Stimulated activated naive CD8-positive, alpha-beta T cell treated with anti-CD3 and anti-CD28 coated beads, Interleukin-15, Interleukin-2, amounts not matched to agents 100 ng/mL and 50 ng/mL, for 24 hours (primary cell): Measurements from ENCODE around the gene GRIN3B.

Source experiments
- H3K27ac Mint-ChIP-seq: one replicate; pipeline ENCODE4 v1.8.0; 2021; ENCODE audit warnings: mild to moderate bottlenecking, mixed read lengths
- H3K27me3 Mint-ChIP-seq: one replicate; pipeline ENCODE4 v1.8.0; 2021; ENCODE audit warnings: mixed read lengths
- H3K36me3 Mint-ChIP-seq: one replicate; pipeline ENCODE4 v1.8.0; 2021; ENCODE audit warnings: low read depth, mixed read lengths
- H3K4me1 Mint-ChIP-seq: one replicate; pipeline ENCODE4 v1.8.0; 2021; ENCODE audit warnings: low read depth, mixed read lengths
- H3K4me3 Mint-ChIP-seq: one replicate; pipeline ENCODE4 v1.8.0; 2021; ENCODE audit warnings: mild to moderate bottlenecking, mixed read lengths
- H3K9me3 Mint-ChIP-seq: one replicate; pipeline ENCODE4 v1.8.0; 2021; ENCODE audit warnings: mixed read lengths

Gene GRIN3B

GRCh38 chr19:1006711-1007398 lies 6.6 kb downstream of the GRIN3B start:
- H3K4me3 Mint-ChIP-seq, result no peak overlapping the region
- H3K4me1 Mint-ChIP-seq, result no peaks in the 10 kb centered on the region
- no peaks in the 10 kb centered on the region for H3K9me3 Mint-ChIP-seq
- no peaks in the 10 kb centered on the region for H3K36me3 Mint-ChIP-seq
- H3K27ac Mint-ChIP-seq, result no peak overlapping the region
- H3K27me3 Mint-ChIP-seq, result peaks cover 4% of the 10 kb centered on the region

DNA sequence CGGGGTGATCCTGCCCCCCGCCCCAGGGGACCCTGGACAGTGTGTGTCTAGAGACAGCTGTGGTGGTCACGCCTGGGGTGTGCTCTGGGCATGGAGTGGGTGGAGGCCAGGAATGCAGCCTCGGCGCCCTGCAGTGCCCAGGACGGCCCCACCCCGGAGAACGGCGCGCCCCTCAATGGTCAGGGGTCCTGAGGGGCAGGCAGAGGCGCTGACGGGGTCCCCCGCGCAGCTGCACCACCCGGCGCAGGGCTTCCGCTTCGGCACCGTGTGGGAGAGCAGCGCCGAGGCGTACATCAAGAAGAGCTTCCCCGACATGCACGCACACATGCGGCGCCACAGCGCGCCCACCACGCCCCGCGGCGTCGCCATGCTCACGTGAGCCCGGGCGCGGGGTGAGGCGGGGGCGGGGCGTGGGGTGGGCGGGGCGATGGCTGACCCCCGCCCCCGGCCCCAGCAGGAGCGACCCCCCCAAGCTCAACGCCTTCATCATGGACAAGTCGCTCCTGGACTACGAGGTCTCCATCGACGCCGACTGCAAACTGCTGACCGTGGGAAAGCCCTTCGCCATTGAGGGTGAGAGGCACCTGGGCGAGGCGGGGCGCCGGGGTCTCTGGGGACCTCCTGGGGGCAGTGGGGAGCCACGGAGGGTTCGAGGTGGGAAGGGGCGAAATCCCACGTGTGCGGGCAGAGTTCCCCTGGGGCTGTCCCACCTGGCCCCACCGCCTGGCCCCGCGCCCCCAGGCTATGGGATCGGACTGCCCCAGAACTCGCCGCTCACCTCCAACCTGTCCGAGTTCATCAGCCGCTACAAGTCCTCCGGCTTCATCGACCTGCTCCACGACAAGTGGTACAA lies 7.4 kb downstream of the GRIN3B start:
- Mint-ChIP-seq H3K27me3 (peaks cover 2% of the 10 kb centered on the region), H3K36me3 (no peaks in the 10 kb centered on the region), H3K4me3 (no peak overlapping the region), H3K27ac (no peak overlapping the region), H3K4me1 (no peaks in the 10 kb centered on the region), H3K9me3 (no peaks in the 10 kb centered on the region)

GRCh38 chr19:1008268-1009040 lies 8.2 kb downstream of the GRIN3B start:
- Mint-ChIP-seq H3K27me3 (no peaks in the 10 kb centered on the region), H3K36me3 (no peaks in the 10 kb centered on the region), H3K27ac (no peak overlapping the region), H3K9me3 (no peaks in the 10 kb centered on the region), H3K4me1 (no peaks in the 10 kb centered on the region), H3K4me3 (no peak overlapping the region)

DNA sequence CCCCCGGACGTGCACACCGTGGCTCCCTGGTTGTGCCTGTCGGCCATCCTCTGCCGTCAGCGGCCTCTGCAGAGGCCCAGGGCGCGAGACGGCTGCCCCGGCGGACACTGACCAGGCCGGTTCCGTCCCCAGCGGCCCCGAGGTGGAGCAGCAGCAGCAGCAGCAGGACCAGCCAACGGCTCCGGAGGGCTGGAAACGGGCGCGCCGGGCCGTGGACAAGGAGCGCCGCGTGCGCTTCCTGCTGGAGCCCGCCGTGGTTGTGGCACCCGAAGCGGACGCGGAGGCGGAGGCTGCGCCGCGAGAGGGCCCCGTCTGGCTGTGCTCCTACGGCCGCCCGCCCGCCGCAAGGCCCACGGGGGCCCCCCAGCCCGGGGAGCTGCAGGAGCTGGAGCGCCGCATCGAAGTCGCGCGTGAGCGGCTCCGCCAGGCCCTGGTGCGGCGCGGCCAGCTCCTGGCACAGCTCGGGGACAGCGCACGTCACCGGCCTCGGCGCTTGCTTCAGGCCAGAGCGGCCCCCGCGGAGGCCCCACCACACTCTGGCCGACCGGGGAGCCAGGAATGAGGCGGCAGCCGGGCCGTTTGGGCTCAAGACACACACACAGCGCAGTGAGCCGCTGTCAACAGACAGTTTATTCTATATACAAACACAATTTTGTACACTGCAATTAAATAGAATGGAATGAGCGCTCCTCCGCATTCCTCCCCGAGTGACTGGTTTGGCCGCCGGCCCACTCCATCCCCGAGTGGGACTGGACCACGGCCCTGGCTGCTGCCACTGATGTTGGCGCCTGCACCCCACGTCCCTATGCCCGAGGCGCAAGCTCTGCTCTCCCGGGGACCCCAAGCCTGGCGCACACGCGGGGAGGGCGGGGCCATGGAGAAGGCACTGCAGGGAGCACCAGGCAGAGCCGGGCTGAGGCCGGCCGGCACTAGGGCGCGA lies 9.1 kb downstream of the GRIN3B start:
- Mint-ChIP-seq H3K4me3 (no peak overlapping the region), H3K4me1 (no peaks in the 10 kb centered on the region), H3K27me3 (no peaks in the 10 kb centered on the region), H3K36me3 (no peaks in the 10 kb centered on the region), H3K27ac (no peak overlapping the region), H3K9me3 (no peaks in the 10 kb centered on the region)

- Mint-ChIP-seq H3K27ac (no peak overlapping the region), H3K36me3 (no peaks in the 10 kb centered on the region), H3K4me3 (no peak overlapping the region), H3K4me1 (no peaks in the 10 kb centered on the region), H3K9me3 (no peaks in the 10 kb centered on the region), H3K27me3 (no peaks in the 10 kb centered on the region)
These were observed 9.8 kb downstream of the GRIN3B start for GRCh38 chr19:1009981-1010538.

DNA sequence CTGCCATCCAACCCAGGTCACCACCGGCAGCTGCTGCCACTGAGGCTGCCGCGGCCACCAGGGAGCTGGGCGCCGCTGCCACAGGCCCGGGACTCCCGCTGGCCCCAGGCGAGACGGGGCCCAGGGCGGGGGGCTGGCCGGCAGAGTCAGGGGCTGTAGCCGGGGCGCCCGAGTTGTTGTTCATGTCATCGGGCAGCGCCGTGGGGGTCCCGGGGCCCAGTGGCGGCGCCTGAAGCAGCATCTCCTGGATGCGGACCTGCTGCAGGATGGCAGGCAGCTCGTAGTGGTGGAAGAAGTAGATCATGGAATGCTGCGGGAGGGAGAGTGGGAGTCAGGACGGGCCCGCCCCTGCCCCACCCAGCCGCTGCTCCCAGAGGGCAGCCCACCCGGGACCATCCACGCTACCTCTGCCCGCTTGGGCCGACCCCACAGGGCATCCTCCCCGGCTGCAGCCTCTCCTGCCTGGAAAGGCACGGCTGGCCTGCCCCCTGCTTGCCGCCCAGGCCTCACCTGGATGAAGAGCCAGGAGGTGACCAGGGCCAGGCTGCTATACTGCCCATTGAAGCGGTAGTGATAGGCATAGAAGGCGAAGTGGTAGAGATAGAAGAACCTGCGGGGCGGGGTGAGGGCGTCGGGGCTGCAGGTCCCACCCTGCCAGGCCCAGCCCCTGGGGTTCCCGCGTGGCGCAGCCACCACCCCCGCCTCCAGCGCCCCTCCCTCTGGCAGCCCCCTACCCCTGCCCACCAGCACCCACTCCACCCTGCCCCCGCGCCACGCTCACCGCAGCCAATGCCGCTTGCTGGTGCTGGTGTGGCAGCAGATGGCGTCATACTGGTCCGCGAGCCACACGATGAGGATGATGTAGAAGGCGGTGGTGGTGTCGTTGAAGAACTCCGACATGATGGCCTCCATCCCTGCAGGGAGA lies 10.6 kb downstream of the GRIN3B start:
- Mint-ChIP-seq H3K36me3 (no peaks in the 10 kb centered on the region), H3K4me1 (peaks cover 2% of the 10 kb centered on the region), H3K4me3 (no peak overlapping the region), H3K27ac (no peak overlapping the region), H3K9me3 (no peaks in the 10 kb centered on the region), H3K27me3 (no peaks in the 10 kb centered on the region)

DNA sequence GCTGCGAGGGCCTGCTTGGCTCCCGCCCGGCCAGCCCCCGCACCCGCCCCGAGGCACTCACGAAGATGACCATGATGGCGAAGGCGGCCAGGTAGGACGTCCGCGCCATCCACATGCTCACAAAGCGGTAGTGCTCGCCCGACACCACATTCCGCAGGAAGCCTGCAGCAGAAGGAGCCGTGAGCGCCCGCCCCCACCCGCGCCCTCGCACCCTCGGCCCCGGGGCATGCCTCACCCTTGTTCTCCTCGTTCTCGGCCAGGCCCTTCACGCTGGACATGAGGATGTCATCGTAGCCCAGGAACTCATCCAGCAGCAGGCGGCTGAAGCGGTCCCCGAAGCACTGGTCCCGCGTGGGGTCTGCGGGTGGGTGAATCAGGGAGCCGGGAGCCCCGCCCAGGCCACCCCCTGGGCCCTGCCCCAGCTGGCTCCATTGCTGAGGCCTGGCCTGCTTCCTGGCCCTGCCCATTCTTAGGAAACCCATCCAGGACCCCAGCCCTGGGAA lies 11.7 kb downstream of the GRIN3B start:
- Mint-ChIP-seq H3K4me1 (peaks cover 9% of the 10 kb centered on the region), H3K36me3 (no peaks in the 10 kb centered on the region), H3K4me3 (no peak overlapping the region), H3K27me3 (no peaks in the 10 kb centered on the region), H3K27ac (no peak overlapping the region), H3K9me3 (no peaks in the 10 kb centered on the region)

GRCh38 chr19:1012334-1012733 lies 12.1 kb downstream of the GRIN3B start:
- H3K4me3 Mint-ChIP-seq, result no peak overlapping the region
- peaks cover 13% of the 10 kb centered on the region for H3K4me1 Mint-ChIP-seq
- no peaks in the 10 kb centered on the region for H3K36me3 Mint-ChIP-seq
- no peaks in the 10 kb centered on the region for H3K27me3 Mint-ChIP-seq
- H3K9me3 Mint-ChIP-seq, result no peaks in the 10 kb centered on the region
- H3K27ac Mint-ChIP-seq, result no peak overlapping the region

DNA sequence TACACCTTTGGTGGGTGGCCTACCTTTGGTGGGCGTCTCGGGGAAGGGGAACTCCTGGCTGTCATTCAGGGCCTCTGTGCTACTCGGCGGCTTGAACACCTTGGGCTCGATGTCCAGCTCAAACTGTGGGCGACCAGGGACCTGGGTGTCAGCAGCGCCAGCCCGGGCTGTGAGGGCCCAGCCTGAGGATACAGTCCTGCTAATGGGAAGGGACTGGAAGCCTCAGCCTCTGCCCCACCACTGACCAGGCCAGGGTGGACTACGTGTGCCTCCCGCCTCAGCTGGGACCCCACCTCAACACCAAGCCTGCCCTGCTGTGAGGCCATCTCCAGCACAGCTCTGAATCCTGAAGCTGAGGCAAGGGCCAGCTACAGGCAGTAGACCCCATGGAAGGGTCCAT lies 13.0 kb downstream of the GRIN3B start:
- H3K27ac Mint-ChIP-seq, result no peak overlapping the region
- no peak overlapping the region for H3K4me3 Mint-ChIP-seq
- no peaks in the 10 kb centered on the region for H3K36me3 Mint-ChIP-seq
- peaks cover 21% of the 10 kb centered on the region for H3K4me1 Mint-ChIP-seq
- H3K9me3 Mint-ChIP-seq, result no peaks in the 10 kb centered on the region
- H3K27me3 Mint-ChIP-seq, result no peaks in the 10 kb centered on the region

- Mint-ChIP-seq H3K4me3 (no peak overlapping the region), H3K9me3 (no peaks in the 10 kb centered on the region), H3K27ac (no peak overlapping the region), H3K36me3 (no peaks in the 10 kb centered on the region), H3K27me3 (no peaks in the 10 kb centered on the region), H3K4me1 (peaks cover 32% of the 10 kb centered on the region)
These were observed 14.2 kb downstream of the GRIN3B start for GRCh38 chr19:1014161-1015060.

- no peak overlapping the region for H3K4me3 Mint-ChIP-seq
- H3K27me3 Mint-ChIP-seq, result no peaks in the 10 kb centered on the region
- peaks cover 4% of the 10 kb centered on the region for H3K36me3 Mint-ChIP-seq
- H3K27ac Mint-ChIP-seq, result no peak overlapping the region
- H3K9me3 Mint-ChIP-seq, result no peaks in the 10 kb centered on the region
- H3K4me1 Mint-ChIP-seq, result peaks cover 32% of the 10 kb centered on the region
These were observed 15.0 kb downstream of the GRIN3B start for GRCh38 chr19:1015061-1015781.
